Panc1 (cell line): ENCODE measurements around the gene SLCO2B1.

Source experiments
- CTCF ChIP-seq: fragments of 450-650 bp; IDR thresholded peaks from 2 replicates; pipeline ENCODE4 v1.5.1; 2017; ENCODE audit warnings: mild to moderate bottlenecking
- POLR2AphosphoS5 ChIP-seq: IDR thresholded peaks from 2 replicates; pipeline ENCODE4 v1.6.1; 2012; ENCODE audit warnings: mild to moderate bottlenecking, low read depth, low read length, moderate library complexity
- SIN3A ChIP-seq: IDR thresholded peaks from 2 replicates; pipeline ENCODE4 v1.6.1; 2012; ENCODE audit warnings: low read depth, mild to moderate bottlenecking, low read length, moderate library complexity, borderline replicate concordance; ENCODE audit not compliant: insufficient read depth
- TCF7L2 ChIP-seq: IDR thresholded peaks from 2 replicates; pipeline ENCODE4 v1.6.1; 2011; ENCODE audit warnings: mild to moderate bottlenecking, low read depth, low read length, inconsistent platforms
- TF ChIP-seq, protein P1 (sequence below), 2 experiments: IDR thresholded peaks; 2 replicates each; pipeline ENCODE4 v1.6.1; 2011 to 2012; ENCODE audit warnings: low read depth in 2 of 2, control low read depth in 1 of 2, low read length in 1 of 2, mild to moderate bottlenecking in 1 of 2, moderate library complexity in 1 of 2; ENCODE audit not compliant: insufficient read depth in 1 of 2

DNA sequence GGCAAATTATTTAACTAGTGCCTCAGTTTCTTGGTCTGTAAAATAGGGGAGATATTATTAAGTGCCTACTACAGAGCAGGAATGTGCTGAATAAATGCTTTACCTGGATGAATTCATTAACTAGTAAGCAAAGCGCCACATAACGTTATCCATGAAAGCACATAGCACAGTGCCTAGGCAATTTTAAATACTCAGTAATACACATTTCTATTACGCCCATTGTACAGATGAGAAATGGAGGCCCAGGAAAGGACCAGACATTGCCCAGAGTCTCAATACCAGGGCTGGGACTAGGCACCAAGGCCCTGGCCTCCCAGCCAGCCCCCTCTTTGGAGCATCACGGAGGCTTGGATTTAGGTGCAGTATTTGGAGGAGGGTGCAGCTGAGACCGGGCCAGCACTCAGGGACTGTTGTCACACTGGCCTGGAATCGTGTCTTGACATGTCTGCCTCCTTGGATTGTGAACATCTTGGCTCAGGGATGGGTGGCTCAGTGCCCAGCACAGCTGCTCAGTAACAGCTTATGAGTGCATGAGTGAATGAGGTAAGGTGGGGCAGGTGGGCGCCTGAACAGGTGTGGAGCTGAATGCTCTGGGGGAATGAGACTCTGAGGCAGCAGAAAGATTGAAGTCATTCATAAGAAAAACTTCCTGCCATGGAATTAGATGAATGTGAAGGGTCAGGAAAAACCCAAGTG, 47.5 kb downstream of the SLCO2B1 start:
- no peak for TF ChIP-seq CTCF
- TF ChIP-seq POLR2AphosphoS5 = no peak
- TF ChIP-seq, protein P1, sequence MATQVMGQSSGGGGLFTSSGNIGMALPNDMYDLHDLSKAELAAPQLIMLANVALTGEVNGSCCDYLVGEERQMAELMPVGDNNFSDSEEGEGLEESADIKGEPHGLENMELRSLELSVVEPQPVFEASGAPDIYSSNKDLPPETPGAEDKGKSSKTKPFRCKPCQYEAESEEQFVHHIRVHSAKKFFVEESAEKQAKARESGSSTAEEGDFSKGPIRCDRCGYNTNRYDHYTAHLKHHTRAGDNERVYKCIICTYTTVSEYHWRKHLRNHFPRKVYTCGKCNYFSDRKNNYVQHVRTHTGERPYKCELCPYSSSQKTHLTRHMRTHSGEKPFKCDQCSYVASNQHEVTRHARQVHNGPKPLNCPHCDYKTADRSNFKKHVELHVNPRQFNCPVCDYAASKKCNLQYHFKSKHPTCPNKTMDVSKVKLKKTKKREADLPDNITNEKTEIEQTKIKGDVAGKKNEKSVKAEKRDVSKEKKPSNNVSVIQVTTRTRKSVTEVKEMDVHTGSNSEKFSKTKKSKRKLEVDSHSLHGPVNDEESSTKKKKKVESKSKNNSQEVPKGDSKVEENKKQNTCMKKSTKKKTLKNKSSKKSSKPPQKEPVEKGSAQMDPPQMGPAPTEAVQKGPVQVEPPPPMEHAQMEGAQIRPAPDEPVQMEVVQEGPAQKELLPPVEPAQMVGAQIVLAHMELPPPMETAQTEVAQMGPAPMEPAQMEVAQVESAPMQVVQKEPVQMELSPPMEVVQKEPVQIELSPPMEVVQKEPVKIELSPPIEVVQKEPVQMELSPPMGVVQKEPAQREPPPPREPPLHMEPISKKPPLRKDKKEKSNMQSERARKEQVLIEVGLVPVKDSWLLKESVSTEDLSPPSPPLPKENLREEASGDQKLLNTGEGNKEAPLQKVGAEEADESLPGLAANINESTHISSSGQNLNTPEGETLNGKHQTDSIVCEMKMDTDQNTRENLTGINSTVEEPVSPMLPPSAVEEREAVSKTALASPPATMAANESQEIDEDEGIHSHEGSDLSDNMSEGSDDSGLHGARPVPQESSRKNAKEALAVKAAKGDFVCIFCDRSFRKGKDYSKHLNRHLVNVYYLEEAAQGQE (IDR thresholded peaks at IDR 0.05; ENCODE audit: insufficient read depth in 1 of 2, low read depth in 2 of 2, low read length in 1 of 2) = no peak
- TF ChIP-seq SIN3A = no peak
- TF ChIP-seq TCF7L2 = no peak
